Measurements from ENCODE around the gene DPYD.

DNA sequence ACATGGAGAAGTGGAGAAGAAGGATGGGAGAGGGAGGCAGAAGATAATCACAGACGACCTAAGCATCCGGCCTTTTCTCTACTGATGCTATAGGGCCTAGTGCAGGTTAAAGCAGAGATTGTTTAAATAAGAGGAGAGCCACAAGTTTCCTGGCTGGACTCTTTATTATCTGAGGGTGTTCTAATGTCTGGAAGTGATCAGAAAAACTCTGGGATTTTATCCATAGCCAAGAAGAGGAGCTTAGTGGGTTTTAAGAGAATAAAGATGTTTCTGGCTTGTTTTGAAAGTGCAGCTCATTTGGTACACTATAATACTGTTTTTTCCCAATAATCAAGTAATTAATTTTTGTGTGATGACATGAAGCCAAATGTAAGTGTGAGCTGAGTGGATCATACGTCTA, 780.2 kb downstream of the DPYD start:
- TF ChIP-seq POLR2A (IDR thresholded peaks at IDR 0.05; ENCODE audit: low read length) (no peak), GATA1 (IDR thresholded peaks at IDR 0.05; ENCODE audit: low read depth, low read length) (no peak)
